ENCODE measurements around the gene MED8. TPM values are rescaled to one million over a fixed set of nuclear protein-coding genes. Genes with fewer than 3 reads are reported as not detected.

MED8 gene
- total and polyA plus RNA-seq, 9 of the 15 experiments (the other 6 are each of a cell fraction or from before 2014, with no cell fraction given) = 23.0 to 120 (median 56.4) TPM

- TF ChIP-seq, protein P1, sequence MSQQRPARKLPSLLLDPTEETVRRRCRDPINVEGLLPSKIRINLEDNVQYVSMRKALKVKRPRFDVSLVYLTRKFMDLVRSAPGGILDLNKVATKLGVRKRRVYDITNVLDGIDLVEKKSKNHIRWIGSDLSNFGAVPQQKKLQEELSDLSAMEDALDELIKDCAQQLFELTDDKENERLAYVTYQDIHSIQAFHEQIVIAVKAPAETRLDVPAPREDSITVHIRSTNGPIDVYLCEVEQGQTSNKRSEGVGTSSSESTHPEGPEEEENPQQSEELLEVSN (IDR thresholded peaks at IDR 0.05; ENCODE audit: borderline replicate concordance in 1 of 2, extremely low read depth in 1 of 2, insufficient read depth in 1 of 2, insufficient read length in 1 of 2, low read depth in 1 of 2, low read length in 1 of 2, poor library complexity in 1 of 2, severe bottlenecking in 1 of 2) = peak; percentile 89 to 94
- TF ChIP-seq PHF8 (IDR thresholded peaks at IDR 0.05; ENCODE audit: borderline replicate concordance, low read length) = peak; percentile 95; the same call in 1 of the 2 replicates
- no peak for TF ChIP-seq JUNB (CRISPR knock-in tag; conservative IDR thresholded peaks at IDR 0.05)
- no peak for TF ChIP-seq CEBPB (tag; IDR thresholded peaks at IDR 0.05)
- TF ChIP-seq, protein P2, sequence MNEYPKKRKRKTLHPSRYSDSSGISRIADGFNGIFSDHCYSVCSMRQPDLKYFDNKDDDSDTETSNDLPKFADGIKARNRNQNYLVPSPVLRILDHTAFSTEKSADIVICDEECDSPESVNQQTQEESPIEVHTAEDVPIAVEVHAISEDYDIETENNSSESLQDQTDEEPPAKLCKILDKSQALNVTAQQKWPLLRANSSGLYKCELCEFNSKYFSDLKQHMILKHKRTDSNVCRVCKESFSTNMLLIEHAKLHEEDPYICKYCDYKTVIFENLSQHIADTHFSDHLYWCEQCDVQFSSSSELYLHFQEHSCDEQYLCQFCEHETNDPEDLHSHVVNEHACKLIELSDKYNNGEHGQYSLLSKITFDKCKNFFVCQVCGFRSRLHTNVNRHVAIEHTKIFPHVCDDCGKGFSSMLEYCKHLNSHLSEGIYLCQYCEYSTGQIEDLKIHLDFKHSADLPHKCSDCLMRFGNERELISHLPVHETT (CRISPR knock-in tag; conservative IDR thresholded peaks at IDR 0.05 in 1 of 2, IDR thresholded peaks at IDR 0.05 in 1 of 2) = peak in 1 of 2 experiments; percentile 90; a peak in 2 of 4 replicates
- peak; percentile 89 for TF ChIP-seq RNF2 (IDR thresholded peaks at IDR 0.05)
- no peak for TF ChIP-seq CBX2 (IDR thresholded peaks at IDR 0.05; ENCODE audit: insufficient read depth, low read length, poor library complexity, severe bottlenecking)
- no peak for TF ChIP-seq MECOM (CRISPR knock-in tag; IDR thresholded peaks at IDR 0.05)
- TF ChIP-seq MCM7 (IDR thresholded peaks at IDR 0.05) = no peak
- peak; percentile 81 for TF ChIP-seq ZNF316 (IDR thresholded peaks at IDR 0.05)
- TF ChIP-seq ZNF407 (IDR thresholded peaks at IDR 0.05; ENCODE audit: low read depth) = no peak
- TF ChIP-seq BRD9 (IDR thresholded peaks at IDR 0.05; ENCODE audit: low read depth, partially characterized antibody) = peak; percentile 31
- TF ChIP-seq CTCF (IDR thresholded peaks at IDR 0.05 in 2 of 3, conservative IDR thresholded peaks at IDR 0.05 in 1 of 3; ENCODE audit: insufficient read depth in 2 of 3, low read depth in 1 of 3, low read length in 3 of 3) = peak; percentile 57 to 65 (median 60); a peak in 5 of 6 replicates
- no peak for TF ChIP-seq NFIX (CRISPR knock-in tag; IDR thresholded peaks at IDR 0.05; ENCODE audit: low read depth)
Observed at GRCh38 chr1:43367904-43368645, 21.5 kb downstream of the MED8 start, which contains the start of gene ELOVL1 (continued).
